ENCODE data around the gene HES2.

DNA sequence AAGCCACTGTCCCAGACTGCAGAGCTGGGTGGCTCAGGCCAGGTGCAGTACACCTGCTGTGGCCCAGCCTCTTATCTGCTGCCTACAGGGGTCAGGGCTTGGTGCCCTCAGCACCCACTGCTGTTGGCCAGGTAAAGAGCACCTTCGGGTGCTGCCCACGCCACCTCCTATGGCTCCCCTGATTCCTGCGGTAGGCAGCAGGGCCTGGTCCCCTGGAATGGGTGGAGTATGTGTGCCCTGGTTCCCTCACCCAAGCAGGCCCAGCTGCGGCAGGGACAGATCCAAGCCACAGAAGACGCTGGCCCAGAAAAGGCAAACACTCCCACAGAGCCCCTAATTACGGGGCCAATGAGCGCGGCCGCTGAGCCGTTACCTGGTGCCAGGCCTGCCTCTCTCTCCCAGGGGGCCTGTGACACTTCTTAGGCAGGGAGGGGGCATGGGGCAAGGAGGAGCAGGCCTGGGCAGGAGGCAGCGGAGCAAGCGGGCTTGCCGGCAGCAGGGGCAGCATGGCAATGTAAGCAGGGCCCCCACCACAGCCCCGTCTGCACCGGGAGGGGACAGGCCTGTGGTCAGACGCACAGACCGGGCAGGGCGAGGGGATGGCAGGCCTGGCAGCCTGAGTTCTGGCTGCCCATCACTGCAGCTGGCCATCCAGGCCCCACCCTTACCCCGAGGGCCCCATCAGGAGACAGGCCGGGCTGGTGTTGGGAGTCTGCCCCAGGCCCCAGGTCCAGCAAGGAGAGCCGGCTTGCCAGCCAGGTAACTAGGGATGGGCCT, 23.8 kb upstream of the HES2 start:
- TF ChIP-seq, protein P1, sequence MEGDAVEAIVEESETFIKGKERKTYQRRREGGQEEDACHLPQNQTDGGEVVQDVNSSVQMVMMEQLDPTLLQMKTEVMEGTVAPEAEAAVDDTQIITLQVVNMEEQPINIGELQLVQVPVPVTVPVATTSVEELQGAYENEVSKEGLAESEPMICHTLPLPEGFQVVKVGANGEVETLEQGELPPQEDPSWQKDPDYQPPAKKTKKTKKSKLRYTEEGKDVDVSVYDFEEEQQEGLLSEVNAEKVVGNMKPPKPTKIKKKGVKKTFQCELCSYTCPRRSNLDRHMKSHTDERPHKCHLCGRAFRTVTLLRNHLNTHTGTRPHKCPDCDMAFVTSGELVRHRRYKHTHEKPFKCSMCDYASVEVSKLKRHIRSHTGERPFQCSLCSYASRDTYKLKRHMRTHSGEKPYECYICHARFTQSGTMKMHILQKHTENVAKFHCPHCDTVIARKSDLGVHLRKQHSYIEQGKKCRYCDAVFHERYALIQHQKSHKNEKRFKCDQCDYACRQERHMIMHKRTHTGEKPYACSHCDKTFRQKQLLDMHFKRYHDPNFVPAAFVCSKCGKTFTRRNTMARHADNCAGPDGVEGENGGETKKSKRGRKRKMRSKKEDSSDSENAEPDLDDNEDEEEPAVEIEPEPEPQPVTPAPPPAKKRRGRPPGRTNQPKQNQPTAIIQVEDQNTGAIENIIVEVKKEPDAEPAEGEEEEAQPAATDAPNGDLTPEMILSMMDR (IDR thresholded peaks at IDR 0.05) = no peak
- no peak for TF ChIP-seq EP300 (IDR thresholded peaks at IDR 0.05; ENCODE audit: low read depth)

All from transverse colon (tissue), 3 donors.